ENCODE measurements around the gene PHLPP2.
"Not testable (repeated sequence)": the region's sequence is repeated elsewhere in the genome, so short reads cannot be mapped to it uniquely, and the experiment has no call there.

Gene PHLPP2

GRCh38 chr16:71614956-71615355 lies 109.5 kb downstream of the PHLPP2 start:
- not testable (repeated sequence) for DNase-seq (ENCODE audit: low spot score)

- peak; percentile 52 for DNase-seq (ENCODE audit: low spot score)
Observed at GRCh38 chr16:71610936-71611871, 113.3 kb downstream of the PHLPP2 start.

GRCh38 chr16:71610447-71610846 lies 114.1 kb downstream of the PHLPP2 start:
- no peak for DNase-seq (ENCODE audit: low spot score)

- DNase-seq (ENCODE audit: low spot score): no peak
Observed at GRCh38 chr16:71609066-71609465, 115.4 kb downstream of the PHLPP2 start.

- DNase-seq (ENCODE audit: low spot score): no peak
Observed at GRCh38 chr16:71600822-71601221, 123.7 kb downstream of the PHLPP2 start.

GRCh38 chr16:71598426-71598825 lies 126.1 kb downstream of the PHLPP2 start:
- not testable (repeated sequence) for DNase-seq (ENCODE audit: low spot score)

- DNase-seq (ENCODE audit: low spot score): not testable (repeated sequence)
Observed at GRCh38 chr16:71595340-71595826, 129.1 kb downstream of the PHLPP2 start.

Measured in COLO829 (cell line).